Thyroid gland (tissue), 4 donors: ENCODE measurements around the gene LACRT. TPM values are rescaled to one million over a fixed set of nuclear protein-coding genes. Genes with fewer than 3 reads are reported as not detected.

Source experiments
- DNase-seq, 2 donors: peaks; one replicate each; pipeline ENCODE4 v3.0.0-alpha.2; 2019
- H3K27ac ChIP-seq, 3 donors: fragments of 200-600 bp; sonication (generic); 1 replicate in 2 of 3; 2 replicates in 1 of 3; pipeline ENCODE4 v1.5.1; 2016 to 2019; ENCODE audit warnings: mild to moderate bottlenecking in 1 of 3, moderate library complexity in 1 of 3
- H3K27me3 ChIP-seq: fragments of 200-600 bp; sonication (generic); one replicate; pipeline ENCODE4 v1.5.1; 2019
- H3K36me3 ChIP-seq, 2 donors: fragments of 200-600 bp; sonication (generic); one replicate each; pipeline ENCODE4 v1.5.1; 2016 to 2019
- H3K4me1 ChIP-seq, 2 donors: fragments of 200-600 bp; sonication (generic); one replicate each; pipeline ENCODE4 v1.5.1; 2017 to 2019
- H3K4me3 ChIP-seq, 3 donors: fragments of 200-600 bp; sonication (generic); replicated peaks in 1 of 3; 1 replicate in 2 of 3; 2 replicates in 1 of 3; pipeline ENCODE4 v1.5.1; 2016; ENCODE audit warnings: mild to moderate bottlenecking in 1 of 3
- H3K9me3 ChIP-seq: fragments of 200-600 bp; sonication (generic); one replicate; pipeline ENCODE4 v1.5.1; 2017
- CTCF ChIP-seq, 6 experiments: fragments of 200-600 bp in 3 of 6; fragments of 450-650 bp in 3 of 6; sonication (generic) in 3 of 6; IDR thresholded peaks; one replicate each; pipeline ENCODE4 v1.5.1; 2016 to 2019; ENCODE audit warnings: antibody characterized with exemption in 6 of 6, mild to moderate bottlenecking in 2 of 6, inconsistent platforms in 1 of 6, moderate library complexity in 1 of 6
- POLR2A ChIP-seq, 2 donors: fragments of 450-650 bp; IDR thresholded peaks; one replicate each; pipeline ENCODE4 v1.6.1; 2017; ENCODE audit warnings: antibody characterized with exemption in 2 of 2, mild to moderate bottlenecking in 2 of 2, moderate library complexity in 1 of 2
- WGBS, 2 donors: methylation state at CpG; one replicate each; pipeline ENCODE4 v1.1.5; 2017; 5-methylcytosine and 5-hydroxymethylcytosine counted together
- intact Hi-C: fragments of 100-400 bp; cut with DNase I; formaldehyde crosslinking; loops from one replicate; pipeline ENCODE4 v1.15.1; 2023
- total RNA-seq, 4 donors: library from RNA; depleted of rRNA; stranded (reverse); fragments of >200 nt; gene quantifications; one replicate each; pipeline ENCODE4 v1.2.3, GENCODE V29; 2016

Gene LACRT
- total RNA-seq, 4 donors from 2014 or later: not detected

GRCh38 chr12:54585243-54585642 lies 49.5 kb downstream of the LACRT start:
- H3K36me3 ChIP-seq: no peaks in the 10 kb centered on the region
- WGBS, 2 donors: 73 to 86% methylated on average over 2 of the region's 2 CpGs
- intact Hi-C loops: no loop called here
- H3K27ac ChIP-seq: no peak overlapping the region
- TF ChIP-seq POLR2A (IDR thresholded peaks at IDR 0.05) (no peak), CTCF (IDR thresholded peaks at IDR 0.05) (no peak)
- no peak overlapping the region for H3K4me3 ChIP-seq
- no peaks in the 10 kb centered on the region for H3K27me3 ChIP-seq
- H3K9me3 ChIP-seq: no peaks in the 10 kb centered on the region
- H3K4me1 ChIP-seq: peaks cover 12 to 14% of the 10 kb centered on the region in 2 donors
- DNase-seq: no peak

- H3K27me3 ChIP-seq: no peaks in the 10 kb centered on the region
- no peak overlapping the region for H3K27ac ChIP-seq
- WGBS, 2 donors: 66 to 71% methylated on average over 9 of the region's 9 CpGs
- H3K4me1 ChIP-seq: peaks cover 12 to 14% of the 10 kb centered on the region in 2 donors
- intact Hi-C loops: no loop called here
- H3K4me3 ChIP-seq: no peak overlapping the region
- H3K9me3 ChIP-seq: no peaks in the 10 kb centered on the region
- TF ChIP-seq CTCF (IDR thresholded peaks at IDR 0.05): no peak
- no peaks in the 10 kb centered on the region for H3K36me3 ChIP-seq
- no peak for DNase-seq
Measured at GRCh38 chr12:54584128-54584527, 50.6 kb downstream of the LACRT start.

- TF ChIP-seq POLR2A (IDR thresholded peaks at IDR 0.05) (no peak), CTCF (IDR thresholded peaks at IDR 0.05) (no peak)
- no peaks in the 10 kb centered on the region for H3K27me3 ChIP-seq
- intact Hi-C loops: no loop called here
- H3K9me3 ChIP-seq: no peaks in the 10 kb centered on the region
- 49 to 71% methylated on average over 4 of the region's 4 CpGs for WGBS, 2 donors
- no peak overlapping the region for H3K27ac ChIP-seq
- peaks cover 10 to 11% of the 10 kb centered on the region in 2 donors for H3K4me1 ChIP-seq
- no peaks in the 10 kb centered on the region for H3K36me3 ChIP-seq
- DNase-seq: no peak
- no peak overlapping the region for H3K4me3 ChIP-seq
Measured at GRCh38 chr12:54583726-54584125, 51.0 kb downstream of the LACRT start.

GRCh38 chr12:54581412-54581811 lies 53.3 kb downstream of the LACRT start:
- H3K4me3 ChIP-seq: no peak overlapping the region
- intact Hi-C loops: no loop called here
- no peak for TF ChIP-seq POLR2A (IDR thresholded peaks at IDR 0.05)
- no peak for TF ChIP-seq CTCF (IDR thresholded peaks at IDR 0.05)
- no peak overlapping the region for H3K27ac ChIP-seq
- H3K4me1 ChIP-seq: no peaks in the 10 kb centered on the region
- no peak for DNase-seq
- H3K36me3 ChIP-seq: no peaks in the 10 kb centered on the region
- H3K9me3 ChIP-seq: no peaks in the 10 kb centered on the region
- H3K27me3 ChIP-seq: no peaks in the 10 kb centered on the region
- WGBS, 2 donors: 87 to 95% methylated on average over 6 of the region's 6 CpGs

Other genes with a start within 250 kb of the LACRT start
- gene ITGA5, start 215.6 kb downstream of the LACRT start, total RNA-seq: 10 to 100 TPM; 40.3 to 64.5 (median 51.6) TPM
- gene GTSF1, start 161.3 kb downstream of the LACRT start, total RNA-seq: 1 to 10 TPM in 1 of 4 donors, not detected in 3; 1.3 TPM
- 10 to 100 TPM in 1 of 4 donors, 1 to 10 TPM in 3; 2.1 to 14.6 (median 7.9) TPM for gene NCKAP1L, start 137.1 kb downstream of the LACRT start, total RNA-seq
- 1 to 10 TPM; 4.1 to 7.5 (median 5.0) TPM for gene PDE1B, start 85.3 kb downstream of the LACRT start, total RNA-seq
- 1 to 10 TPM; 1.2 to 4.6 (median 2.0) TPM for gene PPP1R1A, start 46.2 kb downstream of the LACRT start, total RNA-seq
- gene DCD, start 13.5 kb upstream of the LACRT start, total RNA-seq: not detected
- gene MUCL1, start 219.6 kb upstream of the LACRT start, total RNA-seq: not detected